CD4-positive, alpha-beta T cell treated with Interleukin-17A for 1 hour (primary cell): ENCODE data around the gene CISH.

Source experiments
- DNase-seq: peaks from one replicate; pipeline ENCODE4 v3.0.0-alpha.2; 2020

The CISH gene, protein sequence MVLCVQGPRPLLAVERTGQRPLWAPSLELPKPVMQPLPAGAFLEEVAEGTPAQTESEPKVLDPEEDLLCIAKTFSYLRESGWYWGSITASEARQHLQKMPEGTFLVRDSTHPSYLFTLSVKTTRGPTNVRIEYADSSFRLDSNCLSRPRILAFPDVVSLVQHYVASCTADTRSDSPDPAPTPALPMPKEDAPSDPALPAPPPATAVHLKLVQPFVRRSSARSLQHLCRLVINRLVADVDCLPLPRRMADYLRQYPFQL

DNA sequence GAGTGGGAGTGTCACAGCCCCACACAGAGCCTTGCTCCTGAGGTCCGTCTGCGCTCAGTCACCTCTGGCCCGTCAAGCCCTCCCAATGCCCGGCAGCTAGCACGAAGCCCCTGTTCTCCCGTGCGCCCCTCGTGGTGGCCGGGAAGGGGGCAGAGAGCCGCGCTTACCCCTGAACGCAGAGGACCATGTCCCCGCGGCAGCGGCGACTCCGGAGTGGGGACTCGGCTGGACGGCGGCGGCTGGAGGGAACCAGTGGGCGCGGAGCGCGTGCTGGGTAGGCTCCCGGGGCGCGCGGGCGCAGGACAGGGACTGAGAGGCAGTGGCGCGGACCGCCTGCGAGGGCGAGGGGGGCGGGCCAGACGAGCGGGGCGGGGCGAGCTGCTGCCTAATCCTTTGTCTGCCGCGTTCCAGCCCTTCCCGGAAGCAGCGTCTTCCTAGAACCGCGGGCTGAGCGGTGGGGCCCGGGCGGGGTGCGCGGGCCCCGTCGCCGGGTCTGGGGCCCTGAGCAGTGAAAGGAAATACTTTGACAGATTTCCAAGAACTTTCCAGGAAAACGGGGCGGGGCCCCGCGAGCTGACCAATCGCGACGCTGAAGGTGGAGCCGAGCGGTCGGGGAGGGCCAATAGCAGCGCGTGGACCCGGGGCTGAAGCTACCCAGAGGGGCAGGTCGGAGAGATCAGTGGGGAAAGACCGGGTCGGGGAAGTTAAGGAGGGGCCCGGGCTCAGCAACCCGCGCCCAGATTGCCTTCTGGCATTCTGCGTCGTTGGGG is at the start of gene CISH:
Gene CISH (minus strand): TSS at position 311 of the 770 bp plus-strand sequence. CDS start 124 bp downstream, at position 187.
- peak; percentile 96 for DNase-seq

DNA sequence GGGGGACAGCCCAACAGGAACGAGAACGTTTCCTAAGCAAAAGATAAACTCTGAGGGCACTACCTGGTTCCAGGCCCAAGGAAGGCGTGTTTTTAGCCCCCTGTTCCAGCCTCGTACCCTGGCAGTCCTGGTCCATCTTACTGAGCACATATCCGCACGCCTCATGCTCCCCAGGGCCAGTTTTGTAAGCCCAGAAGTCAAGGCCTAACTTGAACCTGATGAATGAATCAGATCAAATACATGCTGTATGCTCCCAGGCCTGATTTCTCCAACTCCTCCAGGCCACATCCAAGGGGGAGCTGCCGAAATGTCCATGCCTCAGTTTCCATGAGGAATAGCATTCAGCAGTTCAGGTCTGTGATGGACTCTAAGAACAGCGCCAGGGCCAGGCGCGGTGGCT is 48.8 kb upstream of the CISH start:
- DNase-seq: no peak

DNA sequence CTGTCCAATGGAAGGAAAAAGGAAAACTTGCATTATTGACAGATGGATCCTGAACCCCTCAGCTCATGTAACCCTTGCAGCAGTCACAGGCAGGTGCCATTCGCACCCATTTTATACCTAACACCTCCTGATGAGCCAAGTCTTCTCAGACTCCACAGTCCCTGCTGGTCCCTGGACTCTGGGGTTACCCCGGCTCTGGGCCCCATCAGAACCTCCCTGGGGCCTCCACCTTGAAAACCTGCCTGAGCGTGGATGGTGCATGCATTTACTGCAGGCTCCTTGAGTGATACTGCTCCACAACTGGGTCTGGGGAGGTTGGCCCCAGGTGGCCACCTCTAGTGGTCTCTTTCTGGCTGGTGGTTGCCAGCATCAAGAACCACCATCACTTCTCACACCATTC is 47.3 kb upstream of the CISH start:
- DNase-seq: no peak

DNA sequence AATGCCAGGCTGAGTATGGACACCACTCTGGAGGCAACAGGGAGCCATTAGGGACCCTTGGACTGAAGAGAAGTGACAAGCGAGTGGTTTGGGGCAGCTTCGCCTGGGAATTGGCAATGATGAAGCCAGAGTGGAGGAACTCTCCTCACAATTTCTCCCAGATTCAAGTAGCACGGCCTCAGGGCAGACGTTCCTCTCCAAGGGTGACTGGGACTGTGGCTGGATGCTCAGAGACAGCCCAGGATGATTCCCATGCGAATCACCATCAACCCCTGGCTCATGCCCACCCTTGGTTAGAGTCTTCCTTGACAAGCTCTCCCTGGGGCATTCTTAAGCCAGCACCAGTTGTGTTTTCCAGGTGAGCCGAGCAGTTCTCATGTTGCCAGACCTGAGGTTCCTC is 46.8 kb upstream of the CISH start:
- DNase-seq: no peak

DNA sequence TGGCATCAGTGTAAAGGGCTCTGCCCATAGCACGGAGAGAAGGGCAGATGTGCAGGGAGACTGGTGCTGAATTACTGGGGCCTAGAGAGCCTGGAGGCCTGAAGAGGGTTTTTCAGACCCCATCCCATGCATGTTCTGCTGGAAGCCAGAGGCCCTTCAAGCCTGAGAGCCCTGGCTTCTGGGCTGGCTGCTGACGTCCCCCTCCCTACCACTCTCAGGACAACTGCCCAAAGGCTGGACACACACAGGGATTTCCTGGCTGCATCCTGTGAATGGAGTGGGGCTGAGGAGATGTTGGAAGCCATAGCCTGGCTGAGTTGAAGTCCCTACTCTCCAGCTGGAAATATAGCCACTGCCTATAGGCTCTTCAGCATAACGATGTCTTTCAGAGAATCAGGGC is 46.2 kb upstream of the CISH start:
- no peak for DNase-seq

DNA sequence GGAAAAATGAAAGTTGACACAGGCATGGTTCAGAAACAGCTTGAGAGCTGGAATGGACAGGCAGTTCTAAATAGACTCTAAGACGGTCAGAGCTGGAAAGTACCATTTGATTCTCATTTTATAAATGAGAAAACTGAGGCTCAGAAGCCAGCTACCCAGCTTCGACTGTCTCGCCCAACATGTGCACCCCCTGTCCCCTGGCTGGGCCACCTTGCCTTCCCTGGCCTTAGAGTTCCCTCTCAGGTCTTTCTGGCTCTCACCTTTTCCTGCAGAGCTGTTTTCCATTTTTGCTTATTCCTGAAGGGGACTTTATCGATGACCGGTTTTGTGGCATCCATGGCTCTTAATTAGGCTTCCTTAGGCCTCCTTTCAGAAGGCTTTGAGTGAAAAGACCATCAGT is 45.8 kb upstream of the CISH start:
- no peak for DNase-seq

DNA sequence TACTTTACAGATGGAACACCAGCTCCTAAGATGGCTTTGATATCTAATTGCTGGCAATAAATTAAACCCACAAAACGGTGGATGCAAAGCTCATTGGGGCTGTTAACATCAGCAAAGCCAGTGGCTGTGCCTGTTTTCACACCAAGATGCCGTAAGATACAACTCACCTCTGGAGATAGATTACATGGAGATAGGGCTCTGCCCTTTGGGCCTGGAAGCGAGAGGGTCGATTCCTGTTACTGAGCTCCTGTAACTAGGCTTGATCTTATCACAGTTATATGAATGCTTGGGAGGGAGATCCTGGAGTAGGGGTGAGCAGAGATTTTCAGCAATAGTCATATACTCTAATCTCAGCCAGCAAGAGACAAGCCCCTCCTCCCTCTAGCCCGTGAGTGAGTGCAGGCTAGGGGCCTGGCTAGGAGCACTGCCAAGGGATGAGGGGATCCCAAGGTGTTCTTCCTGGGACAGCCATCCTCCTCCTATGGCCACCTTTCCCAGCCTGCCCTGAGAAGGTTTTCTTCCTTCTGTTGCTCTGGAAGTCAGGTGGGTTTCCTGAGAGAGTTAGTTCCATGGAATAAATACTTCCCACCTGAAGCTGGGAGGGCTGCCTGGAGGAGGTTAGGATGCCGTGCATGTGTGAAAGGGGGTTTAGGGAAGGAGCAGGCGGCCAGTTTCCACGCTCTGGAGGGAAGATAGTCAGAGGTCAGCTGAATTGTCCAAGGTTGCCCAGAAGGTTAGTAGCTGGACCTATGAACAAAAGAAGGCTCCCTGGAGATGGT is 45.0 kb upstream of the CISH start:
- DNase-seq: no peak

DNA sequence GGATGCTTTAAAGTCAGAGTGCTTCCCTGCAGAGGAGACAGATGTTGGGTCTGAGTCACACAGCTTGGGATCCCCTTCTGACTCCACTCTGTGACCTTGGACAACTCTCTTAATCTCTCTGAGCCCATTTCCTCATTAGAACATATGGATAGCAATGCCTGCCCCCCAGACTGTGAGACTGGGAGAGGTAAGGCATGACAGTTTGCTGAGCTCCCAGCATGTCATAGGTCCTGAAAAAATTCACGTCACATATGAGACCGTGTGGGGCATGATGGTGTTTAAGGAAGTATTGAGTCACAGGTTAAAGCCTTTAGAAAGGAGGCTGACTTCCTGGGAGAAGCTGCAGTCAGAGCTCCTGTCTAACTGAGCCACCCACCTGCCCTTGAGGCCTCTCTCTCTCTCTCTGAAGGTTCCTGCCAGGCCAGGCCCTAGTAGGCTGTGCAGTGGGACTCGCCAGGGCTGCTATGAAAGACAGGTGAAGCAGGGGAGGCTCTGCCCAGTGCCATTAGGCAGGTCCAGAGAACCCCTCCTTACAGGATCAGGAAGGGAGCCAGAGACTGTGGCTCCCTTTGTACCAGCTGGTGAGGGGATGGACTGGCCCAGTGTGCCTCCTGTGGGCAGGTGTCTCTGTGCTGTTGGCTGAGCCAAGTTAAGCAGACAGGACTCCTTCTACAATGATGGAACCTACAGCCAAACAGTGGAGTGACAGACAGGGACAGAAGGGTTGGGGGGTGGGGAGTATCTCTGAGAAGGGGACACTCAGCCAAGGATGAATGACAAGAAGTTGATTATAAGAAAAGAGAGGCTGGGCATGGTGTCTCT is 43.6 kb upstream of the CISH start:
- no peak for DNase-seq

DNA sequence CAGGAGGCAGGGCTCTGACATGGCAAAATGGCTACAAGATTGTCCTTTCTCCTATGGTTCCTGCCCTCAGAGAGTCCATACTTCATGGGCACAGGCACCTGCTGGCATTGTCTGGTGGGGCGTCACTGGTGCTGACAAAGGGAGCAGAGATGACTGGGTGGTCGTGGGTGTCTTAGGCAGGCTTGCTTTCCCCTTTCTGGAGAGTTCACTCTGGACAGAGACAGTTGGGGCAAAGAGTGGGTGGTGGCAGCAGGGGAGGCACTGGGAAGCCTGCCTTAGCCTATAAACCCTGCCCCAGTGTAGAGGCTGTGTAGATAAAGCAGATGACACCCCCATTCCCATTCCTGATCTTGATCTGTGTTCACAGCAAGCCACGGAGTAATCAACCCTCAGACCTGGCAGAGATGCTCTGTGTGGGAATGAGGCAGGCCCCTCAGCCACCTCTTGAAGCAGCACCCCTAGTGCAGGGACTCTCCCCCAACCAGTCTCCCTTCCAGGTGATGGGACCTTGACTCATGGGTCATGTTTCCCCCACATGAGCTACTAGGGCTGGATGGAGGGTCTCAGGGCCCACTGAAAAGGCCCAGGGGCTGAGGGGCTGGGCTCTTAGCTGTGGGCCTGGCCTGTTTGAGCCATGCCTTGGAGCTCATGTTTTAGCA is 42.5 kb upstream of the CISH start:
- DNase-seq: no peak

DNA sequence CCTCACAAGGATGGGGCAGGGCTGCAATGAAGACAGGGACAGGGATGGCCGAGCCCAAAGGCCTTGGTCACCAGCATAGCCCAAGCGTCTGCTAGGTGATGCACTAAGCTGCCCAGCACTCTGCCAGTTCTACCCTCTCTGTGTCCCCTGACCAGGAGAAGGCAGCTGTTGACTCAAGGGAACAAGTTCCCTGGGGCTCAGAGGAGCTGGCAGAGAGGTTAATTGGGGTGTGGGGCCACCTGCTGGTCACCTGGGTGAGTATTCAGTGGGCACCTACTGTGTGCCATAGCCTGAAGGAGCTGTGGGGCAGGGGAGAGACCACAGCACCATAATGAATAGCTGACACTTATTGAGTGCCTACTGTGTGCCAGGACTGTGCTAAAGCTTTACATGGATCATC is 41.1 kb upstream of the CISH start:
- peak; percentile 66 for DNase-seq

DNA sequence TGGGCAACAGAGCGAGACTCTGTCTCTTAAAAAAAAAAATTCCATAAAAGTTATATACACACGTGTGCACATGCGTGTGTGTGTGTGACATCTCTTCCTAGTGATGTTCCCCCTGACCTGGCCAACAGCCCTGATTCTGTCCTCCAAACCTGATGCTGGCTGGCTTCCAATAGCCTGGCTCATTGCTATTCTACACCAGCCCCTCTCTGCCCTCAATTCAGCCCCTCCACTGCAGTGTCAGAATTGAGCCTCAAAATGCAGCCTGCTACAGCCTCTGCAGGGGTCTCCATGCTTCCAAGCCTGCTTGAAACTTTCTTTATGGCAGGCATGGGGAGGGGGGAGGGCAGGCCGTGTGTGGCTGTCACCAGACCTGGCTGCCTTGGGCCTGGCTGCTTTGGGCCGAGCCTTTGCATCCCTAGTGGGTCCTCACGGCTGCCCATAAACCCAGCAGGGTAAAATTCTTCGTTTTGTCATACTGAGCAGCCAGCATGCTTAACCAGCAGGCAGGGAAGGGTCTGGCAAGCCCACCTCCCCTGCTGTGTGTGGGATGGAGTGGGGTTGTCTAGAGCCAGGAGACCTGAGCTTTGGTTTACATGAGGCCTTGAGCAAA is 40.5 kb upstream of the CISH start:
- no peak for DNase-seq

DNA sequence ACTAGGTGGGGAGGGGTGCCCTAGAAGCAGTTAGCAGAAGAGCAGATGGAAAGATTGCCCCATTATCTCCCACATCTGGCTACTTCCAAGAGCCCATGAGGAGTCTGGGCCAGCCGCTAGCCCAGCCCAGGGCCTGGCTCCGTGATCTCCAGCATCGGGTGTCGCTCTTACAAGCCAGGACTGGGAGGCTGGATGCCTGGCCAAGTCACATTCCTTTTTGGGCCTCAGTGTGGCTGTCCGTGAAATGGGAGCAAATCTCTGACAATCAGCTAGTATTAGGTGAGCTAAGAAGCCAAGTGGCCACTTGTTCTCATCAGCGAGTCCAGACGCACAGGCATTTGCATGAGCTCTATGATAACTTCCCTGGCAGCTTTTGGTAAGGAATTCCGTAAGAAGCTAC is 39.9 kb upstream of the CISH start:
- no peak for DNase-seq

DNA sequence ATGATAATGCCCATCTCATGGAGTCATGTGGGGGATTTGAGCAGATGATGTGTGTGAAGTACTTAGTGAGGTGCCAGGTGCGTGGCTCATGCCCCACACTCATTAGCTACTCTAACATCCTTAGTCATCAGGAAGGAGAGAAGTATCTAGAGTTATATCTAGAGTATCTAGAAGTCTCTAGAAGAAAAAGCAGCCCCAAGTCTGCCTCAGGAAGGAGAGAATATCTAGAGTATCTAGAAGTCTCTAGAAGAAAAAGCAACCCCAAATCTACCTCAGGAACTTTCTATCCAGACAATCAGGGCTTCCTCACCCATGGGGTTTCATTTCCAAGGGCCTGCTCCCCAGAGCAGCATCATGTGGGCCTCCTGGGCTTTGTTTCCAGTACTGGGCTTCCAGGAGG is 38.4 kb upstream of the CISH start:
- no peak for DNase-seq

DNA sequence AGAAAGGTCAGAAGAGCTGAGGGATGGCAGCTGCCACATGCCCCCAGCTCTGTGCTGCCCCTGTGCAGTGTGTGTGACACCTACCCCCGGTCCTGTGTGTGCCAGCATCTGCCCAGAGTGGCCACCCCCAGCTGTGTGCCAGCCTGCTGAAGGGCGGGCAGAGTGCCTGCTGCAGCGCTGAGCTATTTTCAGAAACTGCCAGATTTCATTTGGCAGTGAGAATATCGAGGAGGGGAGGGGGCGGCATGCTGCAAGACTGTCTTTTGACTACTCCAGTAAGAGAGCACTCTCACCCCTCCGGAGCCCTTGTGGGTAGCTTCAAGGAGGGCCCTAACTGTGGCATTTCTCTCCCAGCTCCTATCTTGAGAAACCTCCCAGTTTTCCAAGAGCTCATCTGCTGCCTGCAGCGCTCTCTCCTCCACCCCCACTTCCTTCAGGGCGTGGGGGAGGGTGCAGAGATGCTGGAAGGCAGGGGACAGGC is 37.9 kb upstream of the CISH start:
- DNase-seq: no peak

DNA sequence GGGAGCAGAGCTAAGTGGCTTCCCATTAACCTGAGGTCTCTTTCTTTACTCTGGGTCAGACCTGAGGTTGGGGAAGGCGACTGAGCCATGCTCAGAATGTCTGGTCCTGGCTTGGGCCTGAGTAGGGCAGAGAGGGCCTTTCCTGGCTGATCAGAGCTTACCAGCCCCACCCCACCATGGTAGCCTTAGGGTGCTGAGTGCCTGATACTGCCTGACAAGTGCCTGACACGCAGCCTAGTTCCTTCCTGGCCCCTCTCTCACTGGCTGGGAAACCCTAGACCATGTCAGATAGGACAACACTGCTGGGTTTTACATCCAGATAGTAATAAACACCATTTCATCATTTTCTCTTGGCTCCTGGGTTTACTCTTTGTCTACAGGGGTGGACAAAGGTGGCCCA is 37.4 kb upstream of the CISH start:
- no peak for DNase-seq

DNA sequence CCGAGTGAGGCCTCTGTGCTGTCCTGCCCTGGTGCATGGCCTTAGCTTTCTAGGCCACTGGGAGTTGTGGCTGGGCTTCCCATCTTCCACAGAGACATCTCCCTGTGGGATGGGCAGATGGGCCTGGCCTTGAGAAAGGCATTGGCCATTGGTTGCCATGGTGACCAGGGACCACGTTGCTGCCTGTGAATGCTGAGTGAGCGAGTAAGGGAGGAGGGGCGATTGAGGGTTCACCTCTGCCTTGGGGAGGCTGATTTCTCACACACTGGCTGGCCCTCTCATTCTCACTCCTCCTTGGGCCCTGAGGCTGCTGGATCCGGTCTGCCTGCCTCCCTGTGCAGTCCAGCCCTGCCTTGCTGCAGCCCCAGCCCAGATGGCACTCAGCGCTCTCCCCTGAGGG is 36.7 kb upstream of the CISH start:
- no peak for DNase-seq

DNA sequence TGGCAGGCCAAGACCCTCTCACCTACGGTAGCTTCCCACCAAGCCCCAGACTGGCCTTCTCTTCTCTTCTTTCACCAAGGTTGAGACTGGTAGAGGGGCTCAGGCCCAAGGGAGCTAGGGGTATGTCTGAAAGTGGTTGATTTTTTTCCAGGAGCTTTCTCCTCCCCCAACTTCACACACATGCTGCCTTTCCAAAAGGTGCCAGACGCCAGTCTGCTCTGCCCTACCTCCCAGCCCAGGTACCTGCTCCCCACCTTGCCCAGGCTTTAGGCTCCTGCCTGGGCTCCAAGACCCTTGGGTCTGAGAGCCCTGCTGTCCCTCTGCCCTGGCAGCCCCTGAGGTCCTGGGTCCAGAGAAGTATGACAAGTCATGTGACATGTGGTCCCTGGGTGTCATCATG is 33.8 kb upstream of the CISH start:
- DNase-seq: no peak

DNA sequence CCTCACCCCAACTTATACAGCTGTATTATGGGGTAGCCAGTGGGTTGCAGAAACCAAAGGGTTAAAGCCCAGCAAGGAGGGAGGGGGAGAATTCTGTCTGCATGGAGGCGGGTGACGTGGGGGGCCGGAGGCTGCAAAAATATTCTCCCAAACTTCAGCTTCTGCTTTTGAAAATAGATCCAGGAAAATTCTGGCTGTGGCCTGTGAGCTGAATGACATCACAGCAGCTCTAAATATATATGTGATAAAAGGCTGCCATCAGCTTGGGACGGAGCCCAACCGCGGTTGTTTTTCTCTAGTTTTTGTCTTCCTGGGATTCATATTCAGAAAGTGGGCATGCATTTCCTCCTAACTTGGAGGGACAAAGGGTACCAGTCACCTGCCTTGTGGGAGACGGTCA is 33.0 kb upstream of the CISH start:
- no peak for DNase-seq

DNA sequence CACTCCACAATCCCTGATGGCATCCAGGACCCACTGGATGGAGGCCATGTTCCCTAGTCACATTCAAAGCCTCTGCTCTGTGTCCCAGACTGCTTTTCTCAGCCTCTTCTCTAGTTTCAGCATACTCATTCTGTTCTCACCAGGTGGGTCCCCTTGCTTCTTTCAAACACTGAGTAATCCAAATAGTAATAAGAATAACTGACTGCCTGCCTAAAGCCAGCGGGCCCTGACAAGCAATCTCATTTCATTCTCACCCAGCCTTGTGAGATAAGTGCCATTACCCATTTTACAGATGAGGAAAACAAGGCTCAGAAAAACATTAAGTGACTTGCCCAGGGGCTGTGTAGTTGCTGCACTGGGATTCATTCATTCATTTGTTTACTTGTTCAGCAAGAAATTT is 30.8 kb upstream of the CISH start:
- no peak for DNase-seq

DNA sequence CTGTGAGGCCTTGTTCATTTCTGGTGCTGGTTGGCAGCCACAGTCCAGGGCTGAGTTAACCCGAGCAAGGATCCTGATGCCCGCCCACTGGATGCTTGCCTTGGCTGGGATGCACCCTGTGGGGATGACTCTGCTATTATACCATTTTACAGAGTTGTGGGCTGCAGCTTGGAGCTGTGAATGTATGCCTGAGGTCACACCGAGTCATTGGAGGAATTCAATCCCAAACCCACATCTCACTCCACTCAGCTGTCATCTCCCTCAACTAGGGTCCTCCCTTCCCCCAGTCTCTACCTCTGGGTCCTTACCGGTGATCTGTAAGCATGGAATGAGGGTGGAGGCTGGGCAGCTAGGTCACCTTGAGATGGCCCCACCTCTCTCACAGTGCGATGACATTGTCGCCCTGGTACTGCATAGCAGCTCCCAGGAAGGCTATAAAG is 27.5 kb upstream of the CISH start:
- no peak for DNase-seq

DNA sequence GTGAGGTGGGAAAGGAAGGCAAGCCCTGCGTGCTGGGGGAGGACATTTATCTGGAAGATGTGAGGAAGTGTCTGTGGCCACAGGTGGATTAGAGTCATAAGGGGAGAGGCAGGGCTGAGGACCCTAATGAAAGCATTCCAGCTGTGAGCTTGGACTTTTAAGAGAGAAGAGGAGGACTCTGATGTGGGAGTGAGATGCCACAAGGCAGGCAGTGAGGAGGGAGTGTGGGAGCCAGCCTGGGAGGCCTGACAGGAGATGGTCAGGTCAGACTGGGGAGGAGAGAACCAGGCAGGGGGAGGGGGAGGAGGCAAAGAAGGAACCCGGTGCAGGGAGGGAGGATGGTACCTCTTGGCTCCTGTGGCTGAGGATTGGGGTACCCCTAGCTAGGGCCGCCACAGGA is 26.4 kb upstream of the CISH start:
- no peak for DNase-seq

DNA sequence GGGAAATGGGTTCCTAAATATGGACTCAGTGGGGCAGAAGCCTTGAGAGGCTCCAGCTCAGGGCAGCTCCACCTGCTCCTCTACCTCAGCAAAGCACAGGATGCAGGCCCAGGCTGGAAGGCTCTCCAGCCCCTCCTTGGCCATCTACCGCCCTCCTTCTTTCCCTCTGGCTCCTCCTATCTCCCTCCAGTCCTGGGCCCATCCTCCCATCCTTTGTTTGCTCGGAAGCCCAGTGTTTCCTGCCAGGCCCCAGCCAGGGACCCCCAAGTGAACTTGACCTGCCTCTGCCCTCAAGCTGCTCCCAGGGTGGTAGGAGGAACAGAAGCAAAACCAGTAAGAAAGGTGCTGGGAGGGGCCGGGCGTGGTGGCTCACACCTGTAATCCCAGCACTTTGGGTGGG is 25.4 kb upstream of the CISH start:
- DNase-seq: no peak
